Naive thymus-derived CD8-positive, alpha-beta T cell (primary cell): Measurements from ENCODE around the gene IFT22. TPM values are rescaled to one million over a fixed set of nuclear protein-coding genes. Genes with fewer than 3 reads are reported as not detected.
"Not testable (repeated sequence)": the region's sequence is repeated elsewhere in the genome, so short reads cannot be mapped to it uniquely, and the experiment has no call there.

Experiments used
- ATAC-seq, 2 donors: fragments of 150-1000 bp; cut with Tn5 transposase in 1 of 2; sonication (Bioruptor Pico), chemical (Tn5 transposase) in 1 of 2; 1 replicate in 1 of 2; 2 replicates in 1 of 2; pipeline ENCODE4 v1.10.0; 2021; ENCODE audit warnings: mild to moderate bottlenecking in 2 of 2, moderate library complexity in 2 of 2
- POLR2A ChIA-PET: fragments of 350-600 bp; sonication (Branson Sonifier 250); formaldehyde crosslinking; loops from one replicate; lab custom pipeline; 2021; ENCODE audit warnings: antibody characterized with exemption; lab: Charles Lee
- DNase-seq, 10 donors: peaks; one replicate each; pipeline versions ENCODE4 v3.0.0 to v3.0.0-alpha.2; 2020 to 2022
- H3K27ac Mint-ChIP-seq, 10 donors: one replicate each; pipeline ENCODE4 v1.8.0; 2020 to 2022; ENCODE audit warnings: mild to moderate bottlenecking in 10 of 10, mixed read lengths in 10 of 10, moderate library complexity in 4 of 10, inconsistent platforms in 1 of 10
- H3K27me3 Mint-ChIP-seq, 5 donors: one replicate each; pipeline ENCODE4 v1.8.0; 2021 to 2022; ENCODE audit warnings: mixed read lengths in 5 of 5
- H3K36me3 Mint-ChIP-seq, 3 donors: one replicate each; pipeline ENCODE4 v1.8.0; 2020 to 2022; ENCODE audit warnings: mixed read lengths in 3 of 3, mild to moderate bottlenecking in 2 of 3, inconsistent platforms in 1 of 3
- H3K4me1 Mint-ChIP-seq, 4 donors: one replicate each; pipeline ENCODE4 v1.8.0; 2021 to 2022; ENCODE audit warnings: mixed read lengths in 4 of 4
- H3K4me3 Mint-ChIP-seq, 10 donors: one replicate each; pipeline ENCODE4 v1.8.0; 2020 to 2022; ENCODE audit warnings: mild to moderate bottlenecking in 10 of 10, mixed read lengths in 10 of 10, moderate library complexity in 6 of 10, inconsistent platforms in 1 of 10
- H3K9me3 Mint-ChIP-seq, 9 donors: one replicate each; pipeline ENCODE4 v1.8.0; 2020 to 2022; ENCODE audit warnings: mixed read lengths in 9 of 9, mild to moderate bottlenecking in 3 of 9, inconsistent platforms in 1 of 9, moderate library complexity in 1 of 9
- polyA plus RNA-seq, 3 donors: library from polyadenylated mRNA; unstranded; fragments of 300-500 nt; fragmentation: Illumina TruSeq; gene quantifications; one replicate each; pipeline ENCODE4 v1.2.3, GENCODE V29; 2021
- total RNA-seq, 8 experiments: library from RNA in 2 of 8; stranded (reverse) in 2 of 8; gene quantifications; one replicate each; pipeline ENCODE4 v1.2.3 and lab custom pipeline; 2021 to 2026

Gene IFT22
- total and polyA plus RNA-seq, 5 experiments from 2014 or later = 4.0 to 8.2 (median 6.5) TPM

DNA sequence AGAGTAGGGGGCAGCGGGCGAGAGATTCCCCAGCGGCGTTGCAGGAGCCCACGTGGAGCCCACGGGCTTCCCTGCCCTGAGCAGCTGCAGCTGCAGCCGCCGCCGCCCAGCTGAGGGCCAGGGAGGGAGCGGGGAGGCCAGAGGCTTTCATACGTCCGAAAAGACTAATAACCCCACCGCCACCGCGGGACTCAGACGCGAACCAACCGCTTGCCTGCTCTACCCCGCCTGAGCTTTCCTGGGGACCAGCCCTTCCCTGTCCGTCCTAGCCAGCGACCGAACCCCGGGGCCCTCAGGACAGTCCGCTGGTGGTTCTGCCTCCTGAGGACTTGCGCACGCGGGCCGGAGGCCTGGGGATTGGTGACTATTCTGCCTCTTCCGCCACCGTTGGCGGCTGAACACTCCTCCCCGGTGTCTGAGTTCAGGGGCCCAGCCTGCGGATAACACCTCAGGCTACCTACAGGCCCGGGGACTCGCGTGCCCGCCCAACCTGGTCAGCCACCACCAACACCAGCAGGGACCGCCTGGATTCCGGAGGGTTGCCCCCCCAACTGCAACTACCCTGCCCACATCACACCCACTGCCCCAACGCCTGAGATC is 18.4 kb downstream of the IFT22 start:
- Mint-ChIP-seq H3K36me3 (peaks cover 16 to 27% (median 22%) of the 10 kb centered on the region in 3 donors), H3K9me3 (peaks cover 5 to 42% (median 25%) of the 10 kb centered on the region in 9 donors), H3K4me3 (peak overlapping the region in 6 of 10 donors; percentile 2 to 57 (median 22)), H3K4me1 (peaks cover 3 to 13% (median 7%) of the 10 kb centered on the region in 4 donors), H3K27me3 (peaks cover 34 to 79% (median 46%) of the 10 kb centered on the region in 5 donors), H3K27ac (peak overlapping the region in 1 of 10 donors; percentile 34)
- ATAC-seq (no peak), DNase-seq (no peak)
- POLR2A ChIA-PET = no interaction called here

GRCh38 chr7:101302641-101303101 is 18.9 kb downstream of the IFT22 start:
- Mint-ChIP-seq H3K4me1 (peaks cover 0 to 10% (median 5%) of the 10 kb centered on the region in 4 donors), H3K27ac (no peak overlapping the region), H3K4me3 (peak overlapping the region in 5 of 10 donors; percentile 23 to 43 (median 34)), H3K27me3 (peaks cover 35 to 79% (median 46%) of the 10 kb centered on the region in 5 donors), H3K36me3 (peaks cover 16 to 30% (median 22%) of the 10 kb centered on the region in 3 donors), H3K9me3 (peaks cover 5 to 39% (median 25%) of the 10 kb centered on the region in 9 donors)
- ATAC-seq = no peak
- POLR2A ChIA-PET = no interaction called here
- no peak for DNase-seq

DNA sequence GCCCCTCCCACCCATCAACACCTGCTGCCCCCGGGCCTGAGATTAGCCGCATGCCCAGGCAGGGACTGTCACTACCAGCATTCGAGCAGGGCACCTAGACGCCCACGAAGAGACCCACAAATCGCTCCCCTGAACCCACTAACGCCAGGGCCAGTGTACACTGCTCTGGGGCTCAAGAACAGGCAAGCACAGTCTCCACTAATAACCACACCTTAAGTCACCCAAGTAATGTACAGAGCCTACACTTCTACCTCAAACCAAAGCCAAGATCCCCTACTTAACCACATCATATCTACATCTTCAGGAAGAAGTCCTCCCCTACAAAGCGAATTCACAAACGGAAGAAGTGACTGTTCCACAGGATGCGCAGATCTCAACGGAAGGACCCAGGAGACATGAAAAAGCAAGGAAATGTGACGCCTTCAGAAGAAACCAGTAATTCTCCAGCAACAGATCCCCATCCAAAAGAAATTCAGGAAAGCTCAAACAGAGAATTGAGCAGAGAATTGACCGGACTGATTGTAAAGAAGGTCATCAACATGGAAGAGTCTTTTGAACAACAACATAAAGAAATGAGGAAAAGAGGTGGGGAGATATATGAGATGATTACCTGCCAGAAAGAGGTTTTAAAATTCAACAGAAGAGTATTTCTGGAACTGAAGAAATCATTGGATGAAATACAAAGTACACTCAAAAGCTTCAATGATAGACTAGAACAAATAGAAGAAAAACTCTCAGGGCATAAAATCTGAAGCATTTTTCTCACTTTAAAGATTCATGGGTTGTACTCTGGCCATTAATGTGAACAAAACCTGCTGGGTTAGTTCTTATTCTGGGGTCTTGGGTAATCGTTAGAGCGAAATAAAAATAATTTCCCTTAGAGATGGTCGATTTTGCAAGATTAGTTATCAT is 20.9 kb downstream of the IFT22 start:
- no peak for DNase-seq
- peaks cover 0 to 10% (median 5%) of the 10 kb centered on the region in 4 donors for H3K4me1 Mint-ChIP-seq
- peaks cover 16 to 30% (median 22%) of the 10 kb centered on the region in 3 donors for H3K36me3 Mint-ChIP-seq
- POLR2A ChIA-PET = no interaction called here
- H3K27ac Mint-ChIP-seq = peak overlapping the region in 1 of 10 donors; percentile 13
- peaks cover 34 to 80% (median 46%) of the 10 kb centered on the region in 5 donors for H3K27me3 Mint-ChIP-seq
- peaks cover 5 to 39% (median 25%) of the 10 kb centered on the region in 9 donors for H3K9me3 Mint-ChIP-seq
- peak overlapping the region in 8 of 10 donors; percentile 1 to 41 (median 15) for H3K4me3 Mint-ChIP-seq
- no peak for ATAC-seq

DNA sequence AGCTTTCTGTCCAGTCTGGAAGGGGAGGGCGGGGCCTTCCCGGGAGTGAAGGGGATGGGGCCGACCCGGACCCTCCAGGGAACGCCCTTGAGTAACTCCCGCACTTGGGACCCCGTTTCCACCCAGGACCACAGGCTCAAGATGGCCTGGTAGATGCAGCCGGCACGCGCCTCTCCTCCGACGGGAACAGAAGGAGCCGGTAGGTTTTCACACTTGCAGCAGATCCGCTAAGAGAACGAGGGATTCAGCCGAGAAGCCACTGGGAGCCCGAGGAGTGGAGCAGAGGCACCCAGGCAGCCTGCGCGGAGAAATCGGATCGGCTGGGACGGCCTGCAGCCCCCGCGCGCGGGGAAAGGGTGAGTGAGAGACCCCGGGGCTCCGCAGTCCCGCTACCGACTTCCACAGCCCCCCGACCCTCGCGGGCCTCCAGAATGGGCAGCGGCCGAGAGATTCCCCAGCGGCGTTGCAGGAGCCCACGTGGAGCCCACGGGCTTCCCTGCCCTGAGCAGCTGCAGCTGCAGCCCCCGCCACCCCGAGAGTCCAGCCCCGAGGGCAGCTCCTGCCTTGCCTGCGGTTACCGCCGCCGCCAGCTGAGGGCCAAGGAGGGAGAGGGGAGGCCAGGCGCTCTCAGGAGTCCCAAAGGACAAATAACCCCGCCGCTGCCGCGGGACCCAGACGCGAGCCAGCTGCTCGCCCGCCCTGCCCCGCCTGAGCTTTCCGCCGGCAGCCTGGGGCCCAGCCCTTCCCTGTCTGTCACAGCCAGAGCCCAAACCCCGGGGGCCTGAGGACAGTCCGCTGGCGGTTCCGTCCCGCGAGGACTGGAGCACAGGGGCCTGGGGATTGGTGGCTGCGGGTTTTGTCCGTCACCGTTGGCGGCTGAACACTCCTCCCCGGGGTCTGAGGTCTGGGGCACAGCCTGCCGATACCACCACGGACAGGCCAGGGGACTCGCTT is 21.8 kb downstream of the IFT22 start:
- H3K36me3 Mint-ChIP-seq = peaks cover 16 to 30% (median 22%) of the 10 kb centered on the region in 3 donors
- peak overlapping the region in 1 of 10 donors; percentile 54 for H3K27ac Mint-ChIP-seq
- ATAC-seq (peak; percentile 25 to 37), DNase-seq (no peak)
- H3K4me1 Mint-ChIP-seq = peaks cover 0 to 10% (median 5%) of the 10 kb centered on the region in 4 donors
- POLR2A ChIA-PET = no interaction called here
- peaks cover 31 to 83% (median 44%) of the 10 kb centered on the region in 5 donors for H3K27me3 Mint-ChIP-seq
- H3K4me3 Mint-ChIP-seq = peak overlapping the region in 7 of 10 donors; percentile 18 to 55 (median 47)
- peaks cover 5 to 39% (median 25%) of the 10 kb centered on the region in 9 donors for H3K9me3 Mint-ChIP-seq

- Mint-ChIP-seq H3K27ac (no peak overlapping the region), H3K9me3 (peaks cover 0 to 6% (median 0%) of the 10 kb centered on the region in 9 donors), H3K36me3 (peaks cover 0 to 7% (median 5%) of the 10 kb centered on the region in 3 donors), H3K4me3 (no peak overlapping the region), H3K27me3 (peaks cover 28 to 80% (median 41%) of the 10 kb centered on the region in 5 donors), H3K4me1 (peaks cover 6 to 11% (median 6%) of the 10 kb centered on the region in 4 donors)
- ATAC-seq = no peak
- POLR2A ChIA-PET = no interaction called here
- no peak for DNase-seq
Measured at GRCh38 chr7:101294832-101295121, 26.8 kb downstream of the IFT22 start.

GRCh38 chr7:101294039-101294831 is 27.4 kb downstream of the IFT22 start:
- Mint-ChIP-seq H3K27ac (no peak overlapping the region), H3K36me3 (peaks cover 0 to 7% (median 2%) of the 10 kb centered on the region in 3 donors), H3K4me3 (no peak overlapping the region), H3K4me1 (peaks cover 3 to 10% (median 6%) of the 10 kb centered on the region in 4 donors), H3K27me3 (peaks cover 28 to 77% (median 37%) of the 10 kb centered on the region in 5 donors), H3K9me3 (peaks cover 0 to 3% (median 0%) of the 10 kb centered on the region in 9 donors)
- POLR2A ChIA-PET = no interaction called here
- DNase-seq (no peak), ATAC-seq (no peak)

DNA sequence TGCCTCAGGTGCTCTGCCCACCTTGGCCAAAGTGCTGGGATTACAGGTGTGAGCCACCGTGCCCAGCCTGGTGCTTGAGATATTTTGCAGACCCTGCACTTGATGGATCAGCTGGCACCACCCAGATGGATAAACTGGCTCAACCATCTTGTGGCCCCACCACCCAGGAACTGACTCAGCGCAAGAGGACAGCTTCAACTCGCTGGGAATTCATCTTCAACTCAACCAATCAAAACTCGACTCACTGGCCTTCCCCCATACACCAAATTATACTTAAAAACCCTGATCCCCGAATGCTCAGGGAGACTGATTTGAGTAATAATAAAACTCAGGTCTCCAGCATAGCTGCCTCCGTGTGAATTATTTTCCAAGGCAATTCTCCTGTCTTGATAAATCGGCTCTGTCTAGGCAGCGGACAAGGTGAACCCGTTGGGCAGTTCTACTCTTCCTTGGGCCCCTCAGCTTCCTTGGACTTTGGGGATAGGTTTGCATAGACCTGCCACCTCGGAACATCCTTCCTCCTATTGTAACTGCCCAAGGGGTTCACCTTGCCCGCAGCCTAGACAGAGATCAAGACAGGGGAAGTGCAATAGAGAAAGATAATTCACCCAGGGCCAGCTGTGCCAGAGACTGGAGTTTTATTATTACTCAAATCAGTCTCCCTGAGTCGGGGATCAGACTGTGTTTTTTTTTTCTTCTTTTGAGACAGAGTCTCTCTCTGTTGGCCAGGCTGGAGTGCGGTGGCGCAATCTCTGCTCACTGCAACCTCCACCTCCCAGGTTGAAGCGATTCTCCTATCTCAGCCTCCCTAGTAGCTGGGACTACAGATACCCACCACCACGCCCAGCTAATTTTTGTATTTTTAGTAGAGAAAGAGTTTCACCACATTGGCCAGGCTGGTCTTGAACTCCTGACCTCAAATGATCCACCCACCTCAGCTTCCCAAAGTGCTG is 28.3 kb downstream of the IFT22 start:
- H3K4me3 Mint-ChIP-seq, ATAC-seq, DNase-seq, H3K36me3 Mint-ChIP-seq, H3K9me3 Mint-ChIP-seq, POLR2A ChIA-PET: not testable (repeated sequence)
- peaks cover 27 to 71% (median 37%) of the 10 kb centered on the region in 5 donors for H3K27me3 Mint-ChIP-seq
- H3K27ac Mint-ChIP-seq = peak overlapping the region in 1 of 10 donors; percentile 18
- peaks cover 3 to 10% (median 6%) of the 10 kb centered on the region in 4 donors for H3K4me1 Mint-ChIP-seq

- peaks cover 22 to 64% (median 33%) of the 10 kb centered on the region in 5 donors for H3K27me3 Mint-ChIP-seq
- H3K36me3 Mint-ChIP-seq = not testable (repeated sequence)
Measured at GRCh38 chr7:101292566-101292965, 29.0 kb downstream of the IFT22 start.

GRCh38 chr7:101290186-101291037 is 31.2 kb downstream of the IFT22 start:
- H3K27ac Mint-ChIP-seq, POLR2A ChIA-PET, H3K9me3 Mint-ChIP-seq, H3K36me3 Mint-ChIP-seq: not testable (repeated sequence)
- DNase-seq (peak; percentile 33 to 80 (median 57)), ATAC-seq (peak; percentile 69 to 86)
- Mint-ChIP-seq H3K27me3 (peaks cover 18 to 51% (median 27%) of the 10 kb centered on the region in 5 donors), H3K4me1 (peaks cover 6 to 18% (median 7%) of the 10 kb centered on the region in 4 donors), H3K4me3 (peak overlapping the region in 3 of 10 donors; percentile 7 to 71 (median 39))

More at GRCh38 chr7:101292566-101292965, 29.0 kb downstream of the IFT22 start:
- peaks cover 3 to 10% (median 6%) of the 10 kb centered on the region in 4 donors for H3K4me1 Mint-ChIP-seq
- POLR2A ChIA-PET, H3K27ac Mint-ChIP-seq, H3K4me3 Mint-ChIP-seq, DNase-seq, ATAC-seq, H3K9me3 Mint-ChIP-seq: not testable (repeated sequence)

DNA sequence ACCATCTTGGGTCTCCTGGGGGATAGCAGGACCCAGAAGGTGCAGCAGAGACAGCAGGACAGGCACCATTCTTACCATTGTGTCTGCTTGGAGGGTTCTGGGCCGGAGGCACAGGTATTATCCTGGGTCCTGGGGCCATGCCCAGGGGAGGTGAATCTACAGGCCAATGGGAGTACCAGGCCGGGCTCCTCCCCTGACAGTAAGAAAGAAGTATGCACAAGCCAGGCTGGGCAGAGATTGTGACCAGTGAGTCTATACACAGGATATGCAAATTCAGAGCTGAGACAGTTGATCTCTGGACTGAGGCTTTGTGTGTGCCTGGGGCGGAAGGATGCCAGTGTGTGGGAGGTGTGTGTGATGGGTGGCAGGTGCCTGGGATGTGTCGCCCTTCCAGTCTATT is 31.9 kb downstream of the IFT22 start:
- POLR2A ChIA-PET, ATAC-seq, H3K27ac Mint-ChIP-seq, H3K36me3 Mint-ChIP-seq, H3K9me3 Mint-ChIP-seq, H3K4me3 Mint-ChIP-seq, DNase-seq: not testable (repeated sequence)
- Mint-ChIP-seq H3K27me3 (peaks cover 18 to 44% (median 27%) of the 10 kb centered on the region in 5 donors), H3K4me1 (peaks cover 6 to 18% (median 7%) of the 10 kb centered on the region in 4 donors)
